GM19328 (cell line): ENCODE measurements around the gene PGAM2.

Experiments used
- ATAC-seq: cut with Tn5 transposase; IDR thresholded peaks from one replicate; pipeline ENCODE4 v1.9.1; 2021; ENCODE audit warnings: mild to moderate bottlenecking, moderate library complexity; ENCODE audit not compliant: unreplicated experiment

The PGAM2 gene

DNA sequence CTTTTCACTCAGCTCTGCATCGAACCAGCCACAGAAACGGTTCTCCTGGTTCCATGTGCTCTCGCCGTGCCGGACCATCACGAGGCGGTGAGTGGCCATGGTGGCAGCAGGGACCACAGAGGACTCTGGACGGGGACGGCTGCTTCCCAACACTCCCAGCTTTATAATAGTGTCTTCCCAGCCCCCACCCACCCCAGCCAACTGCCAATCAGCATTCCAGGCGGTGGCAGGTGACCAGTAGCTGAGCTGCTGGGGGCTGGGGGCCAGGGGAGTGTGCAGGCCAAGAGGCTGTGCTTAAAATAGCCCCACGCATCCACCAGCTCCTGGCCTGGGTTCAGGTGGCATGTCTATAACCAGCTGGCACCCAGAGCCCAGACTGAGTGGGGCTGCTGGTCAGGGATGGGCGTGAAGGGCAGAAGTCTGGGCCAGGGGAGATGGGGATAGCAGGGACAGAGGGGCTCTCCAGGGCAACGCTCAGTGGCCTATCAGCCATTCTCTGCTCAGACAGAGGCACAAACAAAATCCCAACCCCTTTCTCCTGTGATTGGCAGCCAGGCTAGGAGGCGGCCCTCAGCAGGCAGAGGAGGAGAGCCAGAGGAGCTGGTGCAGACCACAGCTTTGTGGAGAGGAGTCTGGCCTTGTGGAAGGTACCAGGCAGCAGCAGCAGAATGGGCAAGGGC, at the start of gene PGAM2:
Gene PGAM2 (minus strand): TSS at position 137 of the 680 bp plus-strand sequence. CDS start 38 bp downstream, at position 99.
- no peak for ATAC-seq

DNA sequence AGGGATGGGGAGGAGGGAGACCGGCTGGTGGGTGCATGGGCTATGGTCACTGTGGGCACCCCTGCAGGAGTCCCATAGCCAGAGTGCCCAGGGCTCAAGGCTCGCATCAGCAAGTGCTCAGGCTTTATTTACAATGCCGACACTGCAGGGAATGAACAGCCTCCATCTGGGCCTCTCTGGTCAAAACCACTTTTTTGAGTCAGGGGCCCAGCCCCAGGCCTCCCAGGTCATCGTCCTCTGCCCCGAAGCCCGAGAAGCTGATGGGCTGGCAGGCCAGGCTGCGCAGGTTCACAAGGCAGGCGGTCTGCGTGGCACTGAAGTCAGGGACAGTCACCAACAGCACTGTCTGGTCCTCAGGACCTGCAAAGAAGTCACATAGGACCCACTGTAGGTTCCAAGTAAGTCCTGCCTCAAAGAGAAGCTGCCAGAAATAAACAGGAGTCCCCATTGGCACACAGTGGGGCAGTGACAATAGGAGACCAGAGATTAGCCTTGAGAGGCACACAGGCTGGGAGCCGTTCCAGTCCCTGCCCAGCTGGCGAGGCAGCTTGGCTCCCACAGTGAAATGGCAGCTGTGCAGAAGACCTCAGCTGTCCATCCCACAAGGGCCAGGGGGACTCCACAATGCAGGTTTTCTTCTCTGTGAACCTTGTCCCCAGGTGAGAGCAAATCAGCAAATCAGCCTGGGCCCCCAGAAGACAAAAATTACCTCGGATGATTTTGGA, 49.4 kb upstream of the PGAM2 start:
- ATAC-seq, result no peak

DNA sequence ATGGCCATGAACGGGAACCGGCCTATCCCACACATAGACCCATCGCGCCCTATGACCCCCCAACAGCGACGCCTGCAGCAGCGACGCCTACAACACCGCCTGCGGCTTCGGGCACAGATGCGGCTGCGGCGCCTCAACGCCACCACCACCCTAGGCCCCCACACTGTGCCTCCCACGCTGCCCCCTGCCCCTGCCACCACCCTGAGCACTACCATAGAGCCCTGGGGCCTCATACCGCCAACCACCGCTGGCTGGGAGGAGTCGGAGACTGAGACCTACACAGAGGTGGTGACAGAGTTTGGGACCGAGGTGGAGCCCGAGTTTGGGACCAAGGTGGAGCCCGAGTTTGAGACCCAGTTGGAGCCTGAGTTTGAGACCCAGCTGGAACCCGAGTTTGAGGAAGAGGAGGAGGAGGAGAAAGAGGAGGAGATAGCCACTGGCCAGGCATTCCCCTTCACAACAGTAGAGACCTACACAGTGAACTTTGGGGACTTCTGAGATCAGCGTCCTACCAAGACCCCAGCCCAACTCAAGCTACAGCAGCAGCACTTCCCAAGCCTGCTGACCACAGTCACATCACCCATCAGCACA, 48.5 kb upstream of the PGAM2 start:
- ATAC-seq, result no peak

GRCh38 chr7:44112997-44113763, 47.8 kb upstream of the PGAM2 start:
- no peak for ATAC-seq

DNA sequence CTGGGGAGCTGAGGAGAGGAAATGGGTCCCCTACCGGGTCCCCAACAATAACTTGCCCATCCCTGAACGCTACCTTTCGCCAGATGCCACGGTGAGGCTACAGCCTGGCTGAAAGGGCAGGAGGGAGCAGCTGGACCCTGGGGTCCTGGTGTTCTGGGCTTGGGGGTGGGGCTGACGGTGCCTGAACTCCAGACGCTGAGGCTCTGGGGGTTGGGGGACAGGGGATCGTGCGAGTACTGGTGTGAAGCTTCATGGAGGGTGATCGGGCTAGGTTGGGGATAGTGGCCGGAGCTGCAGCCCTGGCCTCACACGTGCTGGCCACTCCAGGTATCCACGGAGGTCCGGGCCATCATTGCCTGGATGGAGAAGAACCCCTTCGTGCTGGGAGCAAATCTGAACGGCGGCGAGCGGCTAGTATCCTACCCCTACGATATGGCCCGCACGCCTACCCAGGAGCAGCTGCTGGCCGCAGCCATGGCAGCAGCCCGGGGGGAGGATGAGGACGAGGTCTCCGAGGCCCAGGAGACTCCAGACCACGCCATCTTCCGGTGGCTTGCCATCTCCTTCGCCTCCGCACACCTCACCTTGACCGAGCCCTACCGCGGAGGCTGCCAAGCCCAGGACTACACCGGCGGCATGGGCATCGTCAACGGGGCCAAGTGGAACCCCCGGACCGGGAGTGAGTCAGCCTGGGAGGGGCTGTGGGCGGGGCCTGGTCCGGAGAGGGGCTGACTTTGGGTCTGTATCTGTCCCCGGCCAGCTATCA, 47.0 kb upstream of the PGAM2 start:
- no peak for ATAC-seq

DNA sequence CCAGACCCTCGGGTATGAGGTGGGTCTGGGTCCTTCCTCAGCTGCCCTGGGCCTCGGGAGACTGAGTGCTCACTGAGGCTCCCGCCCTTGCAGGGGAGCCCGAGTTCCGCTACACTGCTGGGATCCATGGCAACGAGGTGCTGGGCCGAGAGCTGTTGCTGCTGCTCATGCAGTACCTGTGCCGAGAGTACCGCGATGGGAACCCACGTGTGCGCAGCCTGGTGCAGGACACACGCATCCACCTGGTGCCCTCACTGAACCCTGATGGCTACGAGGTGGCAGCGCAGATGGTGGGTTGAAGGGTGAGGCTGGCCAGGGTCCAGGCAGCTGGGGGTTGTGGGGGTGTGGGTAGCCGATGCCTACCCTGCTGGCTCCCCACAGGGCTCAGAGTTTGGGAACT, 46.4 kb upstream of the PGAM2 start:
- no peak for ATAC-seq

GRCh38 chr7:44110719-44111635, 45.6 kb upstream of the PGAM2 start:
- ATAC-seq, result no peak

DNA sequence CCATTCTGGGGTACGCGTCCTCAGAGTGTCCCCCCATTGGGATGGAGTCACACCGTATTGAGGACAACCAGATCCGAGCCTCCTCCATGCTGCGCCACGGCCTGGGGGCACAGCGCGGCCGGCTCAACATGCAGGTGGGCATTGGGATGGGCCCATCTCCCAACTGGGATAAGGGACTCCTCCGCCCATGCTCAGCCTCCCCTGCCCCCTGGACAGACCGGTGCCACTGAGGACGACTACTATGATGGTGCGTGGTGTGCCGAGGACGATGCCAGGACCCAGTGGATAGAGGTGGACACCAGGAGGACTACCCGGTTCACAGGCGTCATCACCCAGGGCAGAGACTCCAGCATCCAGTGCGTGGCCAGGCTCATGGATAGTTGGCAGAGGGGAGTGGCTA, 44.6 kb upstream of the PGAM2 start:
- no peak for ATAC-seq

- ATAC-seq, result no peak
Observed at GRCh38 chr7:44108768-44109750, 43.7 kb upstream of the PGAM2 start.

- no peak for ATAC-seq
Observed at GRCh38 chr7:44107961-44108767, 42.8 kb upstream of the PGAM2 start.

DNA sequence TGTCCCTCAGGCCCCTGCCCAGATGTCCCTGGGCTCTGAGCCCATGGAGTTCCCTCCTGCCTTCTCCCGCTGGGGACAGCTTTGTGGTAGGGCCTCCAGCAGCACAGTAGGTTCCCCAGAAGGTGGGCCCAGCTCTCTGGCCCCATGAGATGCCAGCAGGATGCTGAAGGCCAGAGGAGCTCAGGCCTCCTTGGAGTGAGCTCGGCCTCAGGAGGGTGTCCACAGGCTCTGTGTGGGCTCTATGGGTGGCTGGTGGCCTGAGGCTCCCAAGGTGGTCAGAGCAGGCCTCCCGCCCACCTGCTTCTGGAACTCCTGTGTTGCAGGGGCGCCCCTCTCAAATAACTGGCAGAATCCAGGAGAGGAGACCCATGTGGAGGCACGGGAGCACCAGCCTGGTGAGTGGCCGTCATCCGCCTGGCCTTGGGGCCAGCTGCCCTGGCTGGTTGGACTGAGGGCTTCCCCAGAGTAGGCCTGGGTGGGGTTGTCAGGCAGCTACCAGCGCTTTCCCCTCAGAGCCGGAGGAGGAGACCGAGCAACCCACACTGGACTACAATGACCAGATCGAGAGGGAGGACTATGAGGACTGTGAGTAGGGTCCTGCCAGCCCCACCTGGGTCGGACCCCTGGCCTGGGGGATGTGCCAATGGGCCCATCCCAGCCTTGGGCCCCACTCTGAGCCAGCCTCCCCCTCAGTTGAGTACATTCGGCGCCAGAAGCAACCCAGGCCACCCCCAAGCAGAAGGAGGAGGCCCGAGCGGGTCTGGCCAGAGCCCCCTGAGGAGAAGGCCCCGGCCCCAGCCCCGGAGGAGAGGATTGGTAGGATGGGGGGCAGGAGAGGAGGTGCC, 42.0 kb upstream of the PGAM2 start:
- no peak for ATAC-seq

DNA sequence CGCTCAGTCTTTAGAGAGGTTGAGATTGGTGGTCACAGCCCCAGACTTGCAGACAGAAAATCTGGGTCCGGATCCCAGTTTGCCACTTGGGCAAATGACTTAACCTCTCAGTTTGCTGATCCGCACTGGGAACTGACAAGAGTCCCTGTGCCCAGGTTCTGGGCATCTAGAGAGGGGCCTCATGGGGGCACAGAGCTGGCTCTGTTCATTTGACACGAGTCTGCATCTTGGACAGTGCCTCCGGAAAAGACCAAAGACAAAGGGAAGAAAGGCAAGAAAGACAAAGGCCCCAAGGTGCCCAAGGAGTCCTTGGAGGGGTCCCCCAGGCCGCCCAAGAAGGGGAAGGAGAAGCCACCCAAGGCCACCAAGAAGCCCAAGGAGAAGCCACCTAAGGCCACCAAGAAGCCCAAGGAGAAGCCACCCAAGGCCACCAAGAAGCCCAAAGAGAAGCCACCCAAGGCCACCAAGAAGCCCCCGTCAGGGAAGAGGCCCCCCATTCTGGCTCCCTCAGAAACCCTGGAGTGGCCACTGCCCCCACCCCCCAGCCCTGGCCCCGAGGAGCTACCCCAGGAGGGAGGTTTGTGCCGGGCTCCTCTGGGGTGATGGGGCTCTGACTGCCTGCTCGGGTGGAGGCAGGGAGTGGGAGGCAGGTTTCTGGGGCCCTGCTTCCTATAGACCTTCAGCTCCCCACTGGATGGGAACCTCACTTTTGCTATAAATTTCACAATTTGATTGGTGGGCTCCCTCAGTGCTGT, 41.1 kb upstream of the PGAM2 start:
- ATAC-seq, result no peak

- no peak for ATAC-seq
Observed at GRCh38 chr7:44105832-44106231, 40.5 kb upstream of the PGAM2 start.

GRCh38 chr7:44104860-44105771, 39.7 kb upstream of the PGAM2 start:
- ATAC-seq, result no peak
